NCI-H2081 (cell line): Measurements from ENCODE around the gene ABCC4.
A peak's percentile ranks its signal among the peaks of the same experiment; 100 is the strongest.

Experiments used
- DNase-seq, 2 experiments: peaks; one replicate each; lab custom pipeline; 2025; lab: John Stamatoyannopoulos, UW

The ABCC4 gene

DNA sequence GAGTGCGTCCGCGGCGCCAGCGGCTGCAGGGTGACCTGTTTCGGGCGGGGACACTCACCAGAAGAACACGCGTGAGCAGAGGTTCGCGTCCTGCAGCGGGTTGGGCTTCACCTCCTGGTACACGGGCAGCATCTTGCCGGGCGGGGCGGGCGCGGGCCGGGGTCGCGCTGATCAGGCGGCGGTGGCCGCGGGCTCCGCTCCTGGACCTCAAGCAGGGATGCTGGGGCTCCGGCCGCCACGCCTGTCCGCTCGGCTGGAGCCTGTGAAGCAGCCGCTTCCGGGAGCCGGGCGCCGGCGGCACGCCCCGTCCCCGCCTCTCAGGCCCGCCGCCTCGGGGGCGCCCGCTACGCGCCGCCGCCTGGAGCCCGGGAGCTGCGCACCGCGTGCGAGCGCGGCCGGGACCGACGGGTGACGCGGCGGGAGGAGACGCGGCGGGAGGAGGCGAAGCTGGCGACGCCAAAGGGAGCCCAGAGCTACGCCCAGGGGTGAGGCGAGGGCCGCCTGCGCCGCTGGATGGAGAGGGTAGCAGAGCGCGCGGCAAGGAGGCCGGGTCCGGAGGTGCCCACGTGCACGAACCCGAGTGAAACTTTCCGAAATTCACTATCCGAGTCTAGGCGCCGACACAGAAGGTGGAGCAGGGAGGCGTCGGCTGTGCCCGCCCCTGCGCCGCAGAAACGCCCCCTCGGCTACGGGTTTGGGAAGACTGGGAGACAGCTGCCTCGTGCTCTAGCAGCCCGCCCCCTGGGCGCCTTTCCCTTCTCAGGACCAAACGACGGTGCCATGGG is at the start of gene ABCC4:
TSS of gene ABCC4 (minus strand) at position 269 of the 785 bp plus-strand sequence. CDS start at position 132, 137 bp downstream.
- DNase-seq, result peak; percentile 64 to 81

- DNase-seq, result no peak
These were observed 48.0 kb upstream of the ABCC4 start for GRCh38 chr13:95349267-95349666.

GRCh38 chr13:95343944-95344343 is 42.7 kb upstream of the ABCC4 start:
- no peak for DNase-seq

DNA sequence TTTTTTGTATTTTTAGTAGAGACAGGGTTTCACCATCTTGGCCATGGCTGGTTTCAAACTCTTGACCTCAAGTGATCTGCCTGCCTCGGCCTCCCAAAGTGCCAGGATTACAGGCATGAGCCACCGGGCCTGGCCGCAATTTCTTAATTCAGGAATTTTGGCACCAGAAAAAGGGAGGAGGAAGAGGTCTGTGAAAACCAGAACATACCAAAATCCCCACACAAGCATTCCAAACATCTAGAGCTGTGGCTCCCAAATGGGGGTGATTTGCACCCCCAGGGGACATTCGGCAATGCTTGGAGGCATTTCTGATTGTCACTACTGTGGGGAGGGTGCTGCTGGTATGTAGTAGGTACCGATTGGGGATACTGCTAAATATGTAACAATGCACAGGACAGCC is 40.2 kb upstream of the ABCC4 start:
- DNase-seq, result no peak

GRCh38 chr13:95338905-95339304 is 37.7 kb upstream of the ABCC4 start:
- DNase-seq, result no peak

DNA sequence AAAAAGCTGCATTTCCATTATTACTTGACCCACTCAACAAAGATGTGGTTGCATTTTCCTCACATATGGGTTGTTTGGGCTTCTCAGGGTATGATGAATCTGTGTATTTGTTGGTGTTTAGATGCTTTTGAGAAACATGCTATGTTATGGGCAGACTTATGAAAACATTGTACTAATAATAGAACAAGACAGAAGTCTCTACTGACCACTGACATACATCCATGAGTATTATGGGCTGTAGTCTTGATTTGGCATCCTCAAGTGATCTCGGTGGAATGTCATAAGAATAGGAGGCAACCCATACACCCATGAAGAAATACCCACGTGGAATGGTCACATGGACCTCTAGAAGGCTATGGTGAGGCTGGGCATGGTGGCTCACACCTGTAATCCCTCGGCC is 36.3 kb upstream of the ABCC4 start:
- DNase-seq, result no peak

GRCh38 chr13:95335667-95336066 is 34.4 kb upstream of the ABCC4 start:
- no peak for DNase-seq

GRCh38 chr13:95328386-95328785 is 27.1 kb upstream of the ABCC4 start:
- no peak for DNase-seq

DNA sequence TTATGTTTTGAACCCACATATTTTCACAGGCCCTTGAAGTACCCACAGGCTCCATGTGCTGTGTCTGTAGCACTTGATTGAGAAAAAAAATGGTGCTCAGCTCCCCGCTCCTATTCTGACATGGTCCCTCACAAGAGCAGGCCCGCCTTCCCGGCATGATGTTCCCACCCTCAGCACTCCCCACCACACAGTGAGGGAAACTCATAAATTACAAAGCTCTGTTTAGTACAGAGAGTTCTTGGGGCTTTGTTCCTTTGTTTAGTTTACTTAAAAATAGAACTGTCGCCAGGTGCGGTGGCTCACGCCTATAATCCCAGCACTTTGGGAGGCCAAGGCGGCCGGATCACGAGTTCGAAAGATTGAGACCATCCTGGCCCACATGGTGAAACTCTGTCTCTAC is 25.9 kb upstream of the ABCC4 start:
- DNase-seq, result no peak

- DNase-seq, result no peak
These were observed 25.4 kb upstream of the ABCC4 start for GRCh38 chr13:95326695-95327094.

GRCh38 chr13:95325485-95325884 is 24.2 kb upstream of the ABCC4 start:
- DNase-seq, result no peak

- peak; percentile 23 to 59 for DNase-seq
These were observed 22.8 kb upstream of the ABCC4 start for GRCh38 chr13:95323930-95324662.

- DNase-seq, result no peak
These were observed 18.5 kb upstream of the ABCC4 start for GRCh38 chr13:95319551-95320274.

DNA sequence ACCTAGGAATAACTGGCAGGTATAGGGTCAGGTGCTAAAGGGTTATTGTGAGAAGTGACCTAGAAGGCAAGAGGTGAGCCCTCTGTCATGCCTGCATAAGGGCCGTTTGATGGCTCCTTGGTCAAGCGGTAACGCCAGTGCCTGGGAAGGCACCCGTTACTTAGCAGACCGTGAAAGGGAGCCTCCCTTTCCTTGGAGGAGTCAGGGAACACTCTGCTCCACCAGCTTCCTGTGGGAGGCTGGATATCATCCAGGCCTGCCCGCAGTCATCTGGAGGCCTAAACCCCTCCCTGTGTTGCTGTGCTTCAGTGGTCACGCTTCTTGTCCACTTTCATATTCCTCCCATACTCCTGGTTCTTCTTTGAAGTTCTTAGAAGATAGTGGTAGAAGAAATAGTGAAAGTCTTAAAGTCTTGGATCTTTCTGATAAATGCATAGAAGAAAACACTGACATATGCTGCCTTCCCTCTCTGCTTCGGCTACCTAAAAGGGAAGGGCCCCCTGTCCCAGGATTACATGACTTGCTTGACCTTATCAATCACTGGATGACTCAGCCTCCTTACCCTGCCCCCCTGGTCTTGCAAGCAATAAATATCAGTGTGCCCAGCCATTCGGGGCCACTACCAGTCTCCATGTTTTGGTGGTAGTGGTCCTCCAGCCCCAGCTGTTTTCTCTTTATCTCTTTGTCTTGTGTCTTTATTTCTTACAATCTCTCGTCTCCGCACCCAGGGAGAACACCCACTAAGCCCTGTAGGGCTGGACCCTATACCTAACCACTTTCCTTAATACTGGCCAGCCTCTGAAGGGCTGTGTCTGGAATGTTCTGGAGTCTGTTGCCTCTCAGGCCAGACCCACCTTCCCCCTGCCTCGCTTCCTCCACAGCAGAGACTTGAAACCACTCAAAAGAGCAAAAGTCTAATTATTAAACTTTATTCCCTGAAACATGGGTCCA is 16.1 kb upstream of the ABCC4 start:
- no peak for DNase-seq

- no peak for DNase-seq
These were observed 14.5 kb upstream of the ABCC4 start for GRCh38 chr13:95315752-95316151.

- no peak for DNase-seq
These were observed 6.3 kb upstream of the ABCC4 start for GRCh38 chr13:95307507-95307906.

DNA sequence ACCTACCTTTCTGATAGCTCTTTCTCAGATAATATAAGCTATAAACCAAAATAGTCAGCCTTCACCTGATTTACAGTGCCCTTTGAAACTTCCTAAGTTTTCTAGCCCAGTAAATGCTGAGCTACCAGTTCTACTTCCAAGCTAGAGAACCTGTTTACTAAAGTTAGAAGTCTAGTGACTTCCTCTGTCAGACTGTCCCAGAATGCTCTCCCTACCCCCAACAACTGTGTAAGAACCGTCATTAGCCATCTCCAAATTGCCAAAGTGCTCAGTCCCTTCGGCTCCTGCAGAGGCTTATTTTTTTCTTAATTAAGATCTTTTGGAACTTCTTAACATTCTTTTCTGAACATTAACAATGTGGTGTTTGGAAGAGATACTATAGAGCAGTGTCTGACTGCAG is 3.2 kb upstream of the ABCC4 start:
- no peak for DNase-seq

DNA sequence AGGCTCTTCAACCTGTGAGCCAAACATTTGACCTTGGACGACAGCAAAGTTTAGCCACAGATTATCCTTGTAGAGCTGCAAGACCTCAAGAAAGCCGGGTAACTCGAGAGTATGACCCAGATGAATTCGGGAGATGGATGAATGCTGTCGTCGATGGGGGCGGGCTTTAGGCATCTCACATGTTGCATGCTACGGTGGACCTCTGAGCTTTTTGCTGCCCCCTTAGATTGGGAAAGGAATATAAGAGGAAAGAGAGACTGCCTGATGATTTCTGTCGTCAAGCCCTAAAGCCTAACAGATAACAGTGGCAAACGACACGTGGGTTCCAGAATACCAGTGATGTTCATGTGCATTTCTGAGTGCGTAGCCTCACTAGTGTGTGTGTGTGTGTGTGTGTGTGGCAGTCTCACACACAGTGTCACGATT is 730 bp upstream of the ABCC4 start:
- peak in 1 of 2 experiments; percentile 68 for DNase-seq

DNA sequence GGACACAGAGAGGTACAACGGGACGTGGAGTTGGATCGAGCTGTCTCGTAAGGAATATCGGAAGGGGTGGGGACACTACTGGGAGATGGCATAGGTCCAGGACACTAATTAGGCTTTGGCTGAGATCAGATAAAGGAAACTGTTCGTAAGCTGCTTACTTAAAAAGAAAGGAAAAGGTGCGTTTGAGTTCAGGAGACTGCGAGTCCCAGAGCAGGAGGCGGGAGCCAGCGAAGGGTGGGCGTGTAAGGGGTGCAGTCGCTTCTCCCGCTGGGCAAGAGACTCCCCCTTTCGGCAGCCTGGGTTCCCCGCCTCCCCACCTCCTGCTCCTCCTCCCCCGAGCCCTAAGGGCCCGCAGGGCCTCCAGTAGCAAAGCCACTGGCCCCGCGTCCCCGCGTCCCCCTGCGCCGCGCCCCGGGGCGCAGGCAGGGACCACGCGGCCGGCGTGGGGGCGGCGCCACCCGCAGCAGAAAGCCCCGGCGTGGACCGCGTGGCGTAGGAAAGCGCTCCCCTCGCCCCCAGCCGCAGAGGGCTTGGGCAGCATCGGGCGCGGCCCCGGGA is 547 bp downstream of the ABCC4 start:
- DNase-seq, result peak; percentile 49 to 53

GRCh38 chr13:95298971-95299621 is 2.2 kb downstream of the ABCC4 start:
- DNase-seq, result no peak
